Thyroid gland (tissue), 4 donors: ENCODE results near the gene MAP1LC3B2.

Source experiments
- POLR2A ChIP-seq, 2 donors: fragments of 450-650 bp; IDR thresholded peaks; one replicate each; pipeline ENCODE4 v1.6.1; 2017; ENCODE audit warnings: antibody characterized with exemption in 2 of 2, mild to moderate bottlenecking in 2 of 2, moderate library complexity in 1 of 2
- TF ChIP-seq, protein P1 (sequence below), 6 experiments: fragments of 200-600 bp in 3 of 6; fragments of 450-650 bp in 3 of 6; sonication (generic) in 3 of 6; IDR thresholded peaks; one replicate each; pipeline ENCODE4 v1.5.1; 2016 to 2019; ENCODE audit warnings: antibody characterized with exemption in 6 of 6, mild to moderate bottlenecking in 2 of 6, inconsistent platforms in 1 of 6, moderate library complexity in 1 of 6

- TF ChIP-seq, protein P1, sequence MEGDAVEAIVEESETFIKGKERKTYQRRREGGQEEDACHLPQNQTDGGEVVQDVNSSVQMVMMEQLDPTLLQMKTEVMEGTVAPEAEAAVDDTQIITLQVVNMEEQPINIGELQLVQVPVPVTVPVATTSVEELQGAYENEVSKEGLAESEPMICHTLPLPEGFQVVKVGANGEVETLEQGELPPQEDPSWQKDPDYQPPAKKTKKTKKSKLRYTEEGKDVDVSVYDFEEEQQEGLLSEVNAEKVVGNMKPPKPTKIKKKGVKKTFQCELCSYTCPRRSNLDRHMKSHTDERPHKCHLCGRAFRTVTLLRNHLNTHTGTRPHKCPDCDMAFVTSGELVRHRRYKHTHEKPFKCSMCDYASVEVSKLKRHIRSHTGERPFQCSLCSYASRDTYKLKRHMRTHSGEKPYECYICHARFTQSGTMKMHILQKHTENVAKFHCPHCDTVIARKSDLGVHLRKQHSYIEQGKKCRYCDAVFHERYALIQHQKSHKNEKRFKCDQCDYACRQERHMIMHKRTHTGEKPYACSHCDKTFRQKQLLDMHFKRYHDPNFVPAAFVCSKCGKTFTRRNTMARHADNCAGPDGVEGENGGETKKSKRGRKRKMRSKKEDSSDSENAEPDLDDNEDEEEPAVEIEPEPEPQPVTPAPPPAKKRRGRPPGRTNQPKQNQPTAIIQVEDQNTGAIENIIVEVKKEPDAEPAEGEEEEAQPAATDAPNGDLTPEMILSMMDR (IDR thresholded peaks at IDR 0.05), result no peak
- TF ChIP-seq POLR2A (IDR thresholded peaks at IDR 0.05), result no peak
Observed at GRCh38 chr12:116516657-116517056, 42.5 kb upstream of the MAP1LC3B2 start.
